ENCODE data around the gene MOBP.

DNA sequence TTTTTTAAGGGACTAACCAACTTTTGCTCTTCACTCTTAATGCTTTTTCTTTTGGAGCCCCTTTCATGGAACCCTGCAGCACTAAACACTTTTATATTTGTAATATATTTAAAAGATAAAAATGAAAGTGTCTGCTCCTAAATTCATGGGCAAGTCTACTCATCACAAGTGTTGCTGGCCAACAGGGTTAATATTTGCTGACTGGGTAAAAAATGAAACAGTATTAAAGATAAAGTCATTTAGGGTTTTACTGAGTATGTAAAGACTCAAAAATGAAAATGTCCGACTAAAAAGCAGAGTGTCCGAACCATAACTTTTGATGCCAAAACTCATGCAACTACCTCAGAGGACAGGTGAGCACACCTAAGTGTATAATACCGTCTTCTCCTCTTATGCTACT is 54.0 kb downstream of the MOBP start:
- TF ChIP-seq, protein P1, sequence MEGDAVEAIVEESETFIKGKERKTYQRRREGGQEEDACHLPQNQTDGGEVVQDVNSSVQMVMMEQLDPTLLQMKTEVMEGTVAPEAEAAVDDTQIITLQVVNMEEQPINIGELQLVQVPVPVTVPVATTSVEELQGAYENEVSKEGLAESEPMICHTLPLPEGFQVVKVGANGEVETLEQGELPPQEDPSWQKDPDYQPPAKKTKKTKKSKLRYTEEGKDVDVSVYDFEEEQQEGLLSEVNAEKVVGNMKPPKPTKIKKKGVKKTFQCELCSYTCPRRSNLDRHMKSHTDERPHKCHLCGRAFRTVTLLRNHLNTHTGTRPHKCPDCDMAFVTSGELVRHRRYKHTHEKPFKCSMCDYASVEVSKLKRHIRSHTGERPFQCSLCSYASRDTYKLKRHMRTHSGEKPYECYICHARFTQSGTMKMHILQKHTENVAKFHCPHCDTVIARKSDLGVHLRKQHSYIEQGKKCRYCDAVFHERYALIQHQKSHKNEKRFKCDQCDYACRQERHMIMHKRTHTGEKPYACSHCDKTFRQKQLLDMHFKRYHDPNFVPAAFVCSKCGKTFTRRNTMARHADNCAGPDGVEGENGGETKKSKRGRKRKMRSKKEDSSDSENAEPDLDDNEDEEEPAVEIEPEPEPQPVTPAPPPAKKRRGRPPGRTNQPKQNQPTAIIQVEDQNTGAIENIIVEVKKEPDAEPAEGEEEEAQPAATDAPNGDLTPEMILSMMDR (IDR thresholded peaks at IDR 0.05; ENCODE audit: low read depth, low read length), result no peak
- TF ChIP-seq POLR2A (IDR thresholded peaks at IDR 0.05; ENCODE audit: extremely low read depth, insufficient read length) (no peak), MAX (IDR thresholded peaks at IDR 0.05; ENCODE audit: low read depth, low read length) (no peak)

Data from NB4 (cell line).